Tibial nerve (tissue), 3 donors: Measurements from ENCODE around the gene TUBB4A.

Source experiments
- CTCF ChIP-seq, 5 experiments: fragments of 200-600 bp in 3 of 5; fragments of 450-650 bp in 2 of 5; sonication (generic) in 3 of 5; IDR thresholded peaks; one replicate each; pipeline ENCODE4 v1.5.1; 2016 to 2019; ENCODE audit warnings: antibody characterized with exemption in 5 of 5, mild to moderate bottlenecking in 3 of 5, moderate library complexity in 2 of 5
- POLR2A ChIP-seq, 2 donors: fragments of 450-650 bp; IDR thresholded peaks; one replicate each; pipeline ENCODE4 v1.6.1; 2017; ENCODE audit warnings: antibody characterized with exemption in 2 of 2, mild to moderate bottlenecking in 2 of 2, moderate library complexity in 2 of 2

GRCh38 chr19:6509118-6509971 is 7.2 kb upstream of the TUBB4A start:
- TF ChIP-seq CTCF (IDR thresholded peaks at IDR 0.05) (no peak), POLR2A (IDR thresholded peaks at IDR 0.05) (no peak)
